ENCODE data around the gene THPO.

THPO gene

GRCh38 chr3:184328516-184328915, 49.5 kb downstream of the THPO start:
- DNase-seq, result no peak

GRCh38 chr3:184327171-184327570, 50.8 kb downstream of the THPO start:
- no peak for DNase-seq

GRCh38 chr3:184325715-184326369, 52.2 kb downstream of the THPO start:
- peak; percentile 55 for DNase-seq

GRCh38 chr3:184325269-184325668, 52.7 kb downstream of the THPO start:
- DNase-seq, result no peak

- DNase-seq, result no peak
These were observed 54.3 kb downstream of the THPO start for GRCh38 chr3:184323696-184324095.

GRCh38 chr3:184322731-184323487, 55.1 kb downstream of the THPO start:
- no peak for DNase-seq

Measured in stimulated activated naive CD4-positive, alpha-beta T cell treated with Interleukin-2 at 50 U/mL for 16 hours (primary cell).